LNCaP clone FGC (cell line): ENCODE measurements around the gene NAA35.

Experiments
- DNase-seq: peaks from one replicate; pipeline ENCODE4 v3.0.0-alpha.2; 2011; ENCODE audit warnings: low read depth
- H3K4me3 ChIP-seq: 2 replicates; pipeline ENCODE4 v1.5.1; 2011; ENCODE audit warnings: mild to moderate bottlenecking, low read depth, low read length, control low read depth
- CTCF ChIP-seq: IDR thresholded peaks from 2 replicates; pipeline ENCODE4 v1.5.1; 2012; ENCODE audit warnings: mild to moderate bottlenecking; ENCODE audit not compliant: control insufficient read depth, insufficient read depth; ENCODE audit errors: extremely low read depth

NAA35 gene

DNA sequence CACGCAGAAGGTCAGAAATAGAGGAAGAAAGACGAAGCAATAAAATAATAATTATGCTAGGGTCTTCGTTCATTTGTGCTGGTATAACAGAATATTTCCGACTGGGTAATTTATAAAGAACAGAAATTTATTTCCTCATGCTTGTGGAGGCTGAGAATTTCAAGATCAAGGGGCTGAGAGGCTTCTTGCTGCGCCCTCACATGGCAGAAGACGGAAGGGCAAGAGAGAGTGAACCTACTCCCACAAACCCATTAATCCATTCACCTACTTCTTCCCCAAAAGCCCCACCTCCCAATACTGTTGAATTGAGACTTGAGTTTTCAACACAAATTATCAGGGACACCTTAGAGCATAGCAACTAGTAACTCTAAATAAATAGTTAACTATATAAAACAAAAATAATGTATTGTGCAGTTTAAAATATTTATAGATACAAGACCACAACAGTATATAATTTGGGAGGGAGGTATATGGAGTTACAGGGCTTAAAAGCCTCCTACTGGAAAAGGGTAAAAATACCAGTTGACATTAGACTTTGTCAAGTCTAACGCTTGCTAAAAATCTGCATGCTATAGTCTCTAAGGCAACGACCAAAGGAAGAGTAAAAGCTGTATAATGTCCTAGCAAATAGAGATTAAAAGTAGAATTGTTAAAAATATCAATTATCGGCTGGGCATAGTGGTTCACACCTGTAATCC, 40.3 kb upstream of the NAA35 start:
- peak; percentile 65 for TF ChIP-seq CTCF
- no peak for DNase-seq
- H3K4me3 ChIP-seq, result no peak overlapping the region

DNA sequence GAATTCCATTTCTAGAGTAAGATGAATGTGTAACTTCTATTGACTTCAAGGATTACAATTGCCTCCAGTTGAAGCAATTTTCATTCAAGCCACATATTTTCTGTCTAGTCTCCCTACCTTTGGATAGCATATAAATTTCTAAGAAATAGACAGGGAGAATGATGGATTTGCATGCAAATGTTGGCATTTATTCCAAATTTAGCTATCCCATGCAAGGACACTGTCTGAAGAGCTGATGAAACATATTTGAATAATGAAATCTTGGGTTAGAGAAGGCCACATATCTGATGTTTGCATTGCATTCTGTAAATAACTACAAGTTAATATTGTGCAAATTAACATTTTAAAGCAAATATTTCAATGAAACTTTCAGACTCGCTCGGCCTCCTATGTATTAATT, 36.0 kb upstream of the NAA35 start:
- TF ChIP-seq CTCF, result no peak
- H3K4me3 ChIP-seq, result no peak overlapping the region
- no peak for DNase-seq

GRCh38 chr9:85905957-85906356, 35.0 kb upstream of the NAA35 start:
- no peak for TF ChIP-seq CTCF
- no peak overlapping the region for H3K4me3 ChIP-seq
- DNase-seq, result no peak

- DNase-seq, result no peak
- no peak overlapping the region for H3K4me3 ChIP-seq
- no peak for TF ChIP-seq CTCF
These were observed 31.6 kb upstream of the NAA35 start for GRCh38 chr9:85909390-85909789.

- no peak for TF ChIP-seq CTCF
- no peak overlapping the region for H3K4me3 ChIP-seq
- no peak for DNase-seq
These were observed 26.8 kb upstream of the NAA35 start for GRCh38 chr9:85914108-85914507.

GRCh38 chr9:85917756-85918155, 23.2 kb upstream of the NAA35 start:
- DNase-seq, result no peak
- no peak for TF ChIP-seq CTCF

GRCh38 chr9:85925493-85925892, 15.5 kb upstream of the NAA35 start:
- H3K4me3 ChIP-seq, result no peak overlapping the region
- no peak for TF ChIP-seq CTCF
- no peak for DNase-seq

More at GRCh38 chr9:85917756-85918155, 23.2 kb upstream of the NAA35 start:
- no peak overlapping the region for H3K4me3 ChIP-seq
